Measurements from ENCODE around the gene ARAP1.

Gene ARAP1

GRCh38 chr11:72639502-72640375, 112.5 kb downstream of the ARAP1 start:
- Histone ChIP-seq H3K27ac (ENCODE audit: low read depth, low read length, severe bottlenecking) (no peak overlapping the region), H3K4me3 (ENCODE audit: extremely low read depth, insufficient read depth, low read length, poor library complexity, severe bottlenecking) (no peak overlapping the region), H3K9me3 (ENCODE audit: control insufficient read depth, low read length) (no peaks in the 10 kb centered on the region), H3K4me1 (ENCODE audit: control insufficient read depth, insufficient read depth, low read length, poor library complexity, severe bottlenecking) (peaks cover 21% of the 10 kb centered on the region), H3K36me3 (ENCODE audit: control insufficient read depth, insufficient read depth, low read length) (no peaks in the 10 kb centered on the region)
- 80 to 89% methylated on average over 15 to 22 of the region's 23 CpGs for WGBS, 2 experiments (ENCODE audit: insufficient coverage in 2 of 2)

- Histone ChIP-seq H3K36me3 (ENCODE audit: control insufficient read depth, insufficient read depth, low read length) (no peaks in the 10 kb centered on the region), H3K27ac (ENCODE audit: low read depth, low read length, severe bottlenecking) (no peak overlapping the region), H3K4me1 (ENCODE audit: control insufficient read depth, insufficient read depth, low read length, poor library complexity, severe bottlenecking) (peaks cover 32% of the 10 kb centered on the region), H3K9me3 (ENCODE audit: control insufficient read depth, low read length) (no peaks in the 10 kb centered on the region), H3K4me3 (ENCODE audit: extremely low read depth, insufficient read depth, low read length, poor library complexity, severe bottlenecking) (no peak overlapping the region)
- 92 to 95% methylated on average over 8 of the region's 8 CpGs for WGBS, 2 experiments (ENCODE audit: insufficient coverage in 2 of 2)
Measured at GRCh38 chr11:72637926-72638325, 114.3 kb downstream of the ARAP1 start.

DNA sequence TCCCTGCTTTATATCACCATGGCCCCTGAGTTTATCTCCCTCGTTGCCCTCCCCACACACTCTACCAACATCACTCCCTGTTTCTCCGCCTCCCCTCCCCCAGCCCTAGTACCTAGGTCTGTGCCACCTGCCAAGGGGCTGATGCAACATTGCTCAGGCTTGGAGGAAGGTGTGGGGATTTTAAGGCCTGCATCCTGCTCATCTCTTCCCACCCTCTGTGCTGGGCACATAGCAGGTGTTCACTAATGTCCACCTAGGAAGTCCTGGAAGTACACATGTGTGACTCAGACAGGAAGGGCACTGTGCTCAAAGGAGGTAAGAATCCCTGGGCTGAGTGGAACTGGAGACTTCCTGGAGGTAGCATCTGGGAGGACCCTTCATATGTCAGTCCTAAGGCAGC, 115.0 kb downstream of the ARAP1 start:
- H3K9me3 ChIP-seq (ENCODE audit: control insufficient read depth, low read length): no peaks in the 10 kb centered on the region
- H3K4me1 ChIP-seq (ENCODE audit: control insufficient read depth, insufficient read depth, low read length, poor library complexity, severe bottlenecking): peaks cover 39% of the 10 kb centered on the region

DNA sequence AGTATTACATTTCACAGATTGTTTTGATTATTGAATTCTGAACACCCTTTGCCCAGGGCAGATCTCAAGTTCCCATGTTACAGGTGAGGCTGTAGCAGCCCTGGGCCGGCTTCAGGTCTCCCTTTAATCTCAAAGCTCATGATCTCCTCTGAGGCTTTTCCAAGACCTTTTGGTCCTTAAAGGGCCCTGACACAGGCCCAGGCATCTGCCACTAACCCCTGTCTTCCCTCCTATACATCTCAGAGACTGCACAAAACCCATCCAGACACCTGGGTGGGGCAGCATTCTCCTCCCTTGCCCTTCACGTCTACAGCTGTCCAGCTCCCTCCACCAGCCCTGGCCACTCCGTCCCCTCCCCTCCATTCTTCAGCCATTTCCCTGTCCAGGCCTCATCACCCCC, 115.8 kb downstream of the ARAP1 start:
- Histone ChIP-seq H3K36me3 (ENCODE audit: control insufficient read depth, insufficient read depth, low read length) (no peaks in the 10 kb centered on the region), H3K4me1 (ENCODE audit: control insufficient read depth, insufficient read depth, low read length, poor library complexity, severe bottlenecking) (peaks cover 44% of the 10 kb centered on the region), H3K27ac (ENCODE audit: low read depth, low read length, severe bottlenecking) (no peak overlapping the region), H3K4me3 (ENCODE audit: extremely low read depth, insufficient read depth, low read length, poor library complexity, severe bottlenecking) (no peak overlapping the region), H3K9me3 (ENCODE audit: control insufficient read depth, low read length) (no peaks in the 10 kb centered on the region)
- 67 to 81% methylated on average over 3 of the region's 3 CpGs for WGBS, 2 experiments (ENCODE audit: insufficient coverage in 2 of 2)

More for the DNA sequence above, 115.0 kb downstream of the ARAP1 start:
- Histone ChIP-seq H3K4me3 (ENCODE audit: extremely low read depth, insufficient read depth, low read length, poor library complexity, severe bottlenecking) (no peak overlapping the region), H3K27ac (ENCODE audit: low read depth, low read length, severe bottlenecking) (no peak overlapping the region), H3K36me3 (ENCODE audit: control insufficient read depth, insufficient read depth, low read length) (no peaks in the 10 kb centered on the region)
- WGBS, 2 experiments (ENCODE audit: insufficient coverage in 2 of 2): 100% methylated on average over 1 of the region's 2 CpGs

GRCh38 chr11:72635933-72636332, 116.3 kb downstream of the ARAP1 start:
- peaks cover 46% of the 10 kb centered on the region for H3K4me1 ChIP-seq (ENCODE audit: control insufficient read depth, insufficient read depth, low read length, poor library complexity, severe bottlenecking)
- WGBS, 2 experiments (ENCODE audit: insufficient coverage in 2 of 2): 16 to 60% methylated on average over 4 to 5 of the region's 6 CpGs
- no peaks in the 10 kb centered on the region for H3K36me3 ChIP-seq (ENCODE audit: control insufficient read depth, insufficient read depth, low read length)
- no peaks in the 10 kb centered on the region for H3K9me3 ChIP-seq (ENCODE audit: control insufficient read depth, low read length)
- no peak overlapping the region for H3K27ac ChIP-seq (ENCODE audit: low read depth, low read length, severe bottlenecking)
- H3K4me3 ChIP-seq (ENCODE audit: extremely low read depth, insufficient read depth, low read length, poor library complexity, severe bottlenecking): no peak overlapping the region

- H3K4me1 ChIP-seq (ENCODE audit: control insufficient read depth, insufficient read depth, low read length, poor library complexity, severe bottlenecking): peaks cover 46% of the 10 kb centered on the region
- H3K4me3 ChIP-seq (ENCODE audit: extremely low read depth, insufficient read depth, low read length, poor library complexity, severe bottlenecking): no peak overlapping the region
- H3K36me3 ChIP-seq (ENCODE audit: control insufficient read depth, insufficient read depth, low read length): no peaks in the 10 kb centered on the region
- no peak overlapping the region for H3K27ac ChIP-seq (ENCODE audit: low read depth, low read length, severe bottlenecking)
- H3K9me3 ChIP-seq (ENCODE audit: control insufficient read depth, low read length): no peaks in the 10 kb centered on the region
- 82 to 90% methylated on average over 6 to 9 of the region's 9 CpGs for WGBS, 2 experiments (ENCODE audit: insufficient coverage in 2 of 2)
Measured at GRCh38 chr11:72635309-72635915, 116.8 kb downstream of the ARAP1 start.

Measured in mesodermal cell (in vitro differentiated cells).